Measurements from ENCODE around the gene CAMP. TPM values are rescaled to one million over a fixed set of nuclear protein-coding genes. Genes with fewer than 3 reads are reported as not detected.
"Not testable (repeated sequence)": the region's sequence is repeated elsewhere in the genome, so short reads cannot be mapped to it uniquely, and the experiment has no call there.

The CAMP gene
- total RNA-seq, 3 donors from 2014 or later = not detected

DNA sequence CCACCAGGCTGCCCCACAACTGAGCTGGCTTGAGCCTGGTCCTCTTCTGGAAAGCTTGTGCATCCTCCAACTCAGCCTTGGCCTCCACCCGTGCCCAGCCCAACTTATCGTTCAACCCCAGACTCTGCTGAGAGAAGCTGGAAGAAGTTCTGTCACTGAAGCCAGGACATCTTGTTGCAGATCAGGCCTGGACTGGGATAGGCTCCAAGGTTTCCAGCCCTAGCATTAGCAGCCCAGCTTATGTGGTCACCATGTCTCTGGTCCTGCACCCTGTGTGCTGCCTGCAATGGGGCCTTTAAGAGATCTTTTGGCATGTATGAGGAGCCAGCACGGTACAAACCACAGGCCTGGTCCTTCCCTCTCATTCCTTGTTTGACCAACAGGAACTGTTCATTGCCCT lies 15.2 kb upstream of the CAMP start:
- no peaks in the 10 kb centered on the region for H3K9me3 ChIP-seq
- H3K4me1 ChIP-seq (ENCODE audit: low read depth) = no peaks in the 10 kb centered on the region
- TF ChIP-seq, protein P1, sequence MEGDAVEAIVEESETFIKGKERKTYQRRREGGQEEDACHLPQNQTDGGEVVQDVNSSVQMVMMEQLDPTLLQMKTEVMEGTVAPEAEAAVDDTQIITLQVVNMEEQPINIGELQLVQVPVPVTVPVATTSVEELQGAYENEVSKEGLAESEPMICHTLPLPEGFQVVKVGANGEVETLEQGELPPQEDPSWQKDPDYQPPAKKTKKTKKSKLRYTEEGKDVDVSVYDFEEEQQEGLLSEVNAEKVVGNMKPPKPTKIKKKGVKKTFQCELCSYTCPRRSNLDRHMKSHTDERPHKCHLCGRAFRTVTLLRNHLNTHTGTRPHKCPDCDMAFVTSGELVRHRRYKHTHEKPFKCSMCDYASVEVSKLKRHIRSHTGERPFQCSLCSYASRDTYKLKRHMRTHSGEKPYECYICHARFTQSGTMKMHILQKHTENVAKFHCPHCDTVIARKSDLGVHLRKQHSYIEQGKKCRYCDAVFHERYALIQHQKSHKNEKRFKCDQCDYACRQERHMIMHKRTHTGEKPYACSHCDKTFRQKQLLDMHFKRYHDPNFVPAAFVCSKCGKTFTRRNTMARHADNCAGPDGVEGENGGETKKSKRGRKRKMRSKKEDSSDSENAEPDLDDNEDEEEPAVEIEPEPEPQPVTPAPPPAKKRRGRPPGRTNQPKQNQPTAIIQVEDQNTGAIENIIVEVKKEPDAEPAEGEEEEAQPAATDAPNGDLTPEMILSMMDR (IDR thresholded peaks at IDR 0.05) = no peak
- DNase-seq (no peak), ATAC-seq (no peak)
- H3K4me3 ChIP-seq = no peak overlapping the region
- intact Hi-C loops (cut with DNase I, micrococcal nuclease) = no loop called here
- no peaks in the 10 kb centered on the region for H3K36me3 ChIP-seq (ENCODE audit: low read depth)

DNA sequence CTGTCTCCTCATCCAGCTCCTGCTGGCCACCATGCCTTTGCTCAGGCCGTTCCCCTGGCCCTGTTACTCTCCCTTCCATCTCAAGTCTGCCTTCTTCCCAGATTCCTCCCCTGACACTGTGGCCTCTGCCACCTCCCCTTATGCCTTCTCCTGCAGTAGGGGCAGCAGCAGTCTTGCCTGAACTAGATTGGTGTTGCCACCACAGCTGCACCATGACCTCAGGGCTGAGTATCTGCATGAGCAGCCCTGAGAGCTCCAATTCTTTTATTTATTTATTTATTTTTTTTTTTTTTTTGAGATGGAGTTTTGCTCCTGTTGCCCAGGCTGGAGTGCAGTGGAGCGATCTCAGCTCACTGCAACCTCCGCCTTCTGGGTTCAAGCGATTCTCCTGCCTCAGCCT lies 13.8 kb upstream of the CAMP start:
- H3K9me3 ChIP-seq = no peaks in the 10 kb centered on the region
- H3K36me3 ChIP-seq (ENCODE audit: low read depth) = no peaks in the 10 kb centered on the region
- DNase-seq (no peak), ATAC-seq (no peak)
- no peaks in the 10 kb centered on the region for H3K4me1 ChIP-seq (ENCODE audit: low read depth)
- H3K4me3 ChIP-seq = no peak overlapping the region
- TF ChIP-seq, protein P1 (IDR thresholded peaks at IDR 0.05) = no peak
- intact Hi-C loops (cut with DNase I, micrococcal nuclease) = no loop called here

DNA sequence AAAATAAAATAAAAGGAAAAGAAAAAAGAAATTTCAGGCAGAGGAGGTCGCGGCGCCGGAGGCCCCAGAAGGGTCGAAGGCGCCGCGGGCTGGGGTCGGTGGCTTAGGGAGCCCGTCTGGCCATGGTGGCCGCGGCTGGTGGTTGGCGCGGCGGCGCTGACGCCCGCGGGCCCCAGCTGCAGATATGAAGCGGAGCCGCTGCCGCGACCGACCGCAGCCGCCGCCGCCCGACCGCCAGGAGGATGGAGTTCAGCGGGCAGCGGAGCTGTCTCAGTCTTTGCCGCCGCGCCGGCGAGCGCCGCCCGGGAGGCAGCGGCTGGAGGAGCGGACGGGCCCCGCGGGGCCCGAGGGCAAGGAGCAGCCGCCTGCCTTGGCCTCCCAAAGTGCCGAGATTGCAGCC lies 12.8 kb upstream of the CAMP start:
- H3K4me1 ChIP-seq (ENCODE audit: low read depth); H3K9me3 ChIP-seq; H3K4me3 ChIP-seq; H3K36me3 ChIP-seq (ENCODE audit: low read depth); intact Hi-C loops (cut with DNase I, micrococcal nuclease); ATAC-seq; DNase-seq: not testable (repeated sequence)

DNA sequence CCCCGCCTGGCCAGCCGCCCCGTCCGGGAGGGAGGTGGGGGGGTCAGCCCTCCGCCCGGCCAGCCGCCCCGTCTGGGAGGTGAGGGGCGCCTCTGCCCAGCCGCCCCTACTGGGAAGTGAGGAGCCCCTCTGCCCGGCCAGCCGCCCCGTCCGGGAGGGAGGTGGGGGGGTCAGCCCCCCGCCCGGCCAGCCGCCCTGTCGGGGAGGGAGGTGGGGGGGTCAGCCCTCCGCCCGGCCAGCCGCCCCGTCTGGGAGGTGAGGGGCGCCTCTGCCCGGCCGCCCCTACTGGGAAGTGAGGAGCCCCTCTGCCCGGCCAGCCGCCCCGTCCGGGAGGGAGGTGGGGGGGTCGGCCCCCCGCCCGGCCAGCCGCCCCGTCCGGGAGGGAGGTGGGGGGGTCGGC lies 11.5 kb upstream of the CAMP start:
- H3K36me3 ChIP-seq (ENCODE audit: low read depth); H3K4me3 ChIP-seq; ATAC-seq; intact Hi-C loops (cut with DNase I, micrococcal nuclease); H3K4me1 ChIP-seq (ENCODE audit: low read depth); H3K9me3 ChIP-seq; DNase-seq: not testable (repeated sequence)

DNA sequence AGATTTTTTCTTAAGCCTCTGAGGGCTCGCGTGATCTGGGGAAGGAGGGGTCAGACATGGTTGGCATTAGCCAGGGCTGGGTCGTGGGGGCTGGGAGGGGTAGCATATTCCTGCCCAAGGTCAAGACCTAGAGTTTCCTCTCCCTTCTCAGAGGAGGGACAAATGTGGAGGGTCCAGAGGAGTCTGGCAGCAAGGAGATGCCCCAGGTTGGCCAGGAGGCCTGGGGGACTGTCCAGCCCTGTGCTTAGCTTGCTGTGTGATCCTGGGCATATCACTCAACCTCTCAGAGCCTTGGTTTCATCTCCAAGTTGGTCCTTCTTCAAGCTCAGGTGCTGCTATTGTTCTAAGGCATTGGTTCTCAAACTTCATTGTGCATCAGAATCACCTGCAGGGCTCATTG lies 9.1 kb upstream of the CAMP start:
- Histone ChIP-seq H3K9me3 (no peaks in the 10 kb centered on the region), H3K36me3 (ENCODE audit: low read depth) (no peaks in the 10 kb centered on the region), H3K4me3 (no peak overlapping the region), H3K4me1 (ENCODE audit: low read depth) (no peaks in the 10 kb centered on the region)
- TF ChIP-seq, protein P1 (IDR thresholded peaks at IDR 0.05) = no peak
- intact Hi-C loops (cut with DNase I, micrococcal nuclease) = no loop called here
- DNase-seq = no peak
- no peak for ATAC-seq

DNA sequence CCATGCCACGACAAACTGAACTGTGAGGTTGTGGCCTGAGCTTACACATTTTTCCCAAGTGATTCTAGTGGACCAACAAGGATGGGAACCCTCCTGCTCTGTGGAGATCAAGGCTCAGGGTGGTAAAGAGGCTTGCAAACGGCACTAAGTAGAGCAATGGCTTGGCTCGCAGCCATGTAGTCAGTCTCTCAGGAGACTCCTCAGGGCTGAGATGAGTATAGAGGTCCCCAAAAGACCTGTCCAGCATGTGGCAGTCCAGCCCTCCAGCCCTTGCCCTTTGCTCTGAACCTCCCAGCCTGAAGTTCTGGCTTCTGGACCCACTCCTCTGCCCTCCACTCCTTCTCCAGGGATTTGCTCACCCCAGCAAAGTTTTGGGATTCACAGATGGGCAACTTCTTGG lies 8.3 kb upstream of the CAMP start:
- DNase-seq (no peak), ATAC-seq (peak; percentile 10)
- TF ChIP-seq, protein P1 (IDR thresholded peaks at IDR 0.05) = no peak
- Histone ChIP-seq H3K9me3 (no peaks in the 10 kb centered on the region), H3K4me1 (ENCODE audit: low read depth) (no peaks in the 10 kb centered on the region), H3K36me3 (ENCODE audit: low read depth) (no peaks in the 10 kb centered on the region), H3K4me3 (no peak overlapping the region)
- intact Hi-C loops (cut with DNase I, micrococcal nuclease) = no loop called here

DNA sequence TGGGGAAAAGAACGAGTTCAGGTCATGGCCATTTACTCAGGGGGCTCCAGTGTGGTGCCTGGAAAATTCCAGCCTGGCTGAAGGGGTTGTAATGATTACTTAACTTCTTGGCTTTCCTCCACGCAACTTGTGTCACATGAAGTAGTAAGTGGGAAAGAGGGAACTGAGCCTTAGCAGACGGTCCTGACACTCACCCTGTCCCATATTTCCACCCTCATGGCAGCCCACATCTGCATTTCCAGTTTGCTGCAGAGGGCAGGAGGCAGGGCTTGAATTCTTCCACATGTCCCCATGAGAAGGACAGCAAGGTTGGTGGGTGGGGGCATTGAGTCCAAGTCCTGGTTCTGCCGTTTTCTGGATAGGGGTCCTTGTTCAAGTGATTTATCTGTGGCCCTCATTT lies 7.8 kb upstream of the CAMP start:
- intact Hi-C loops (cut with DNase I, micrococcal nuclease) = no loop called here
- DNase-seq (peak in 1 of 3 donors; percentile 46), ATAC-seq (peak; percentile 55)
- Histone ChIP-seq H3K36me3 (ENCODE audit: low read depth) (no peaks in the 10 kb centered on the region), H3K4me1 (ENCODE audit: low read depth) (no peaks in the 10 kb centered on the region), H3K9me3 (no peaks in the 10 kb centered on the region), H3K4me3 (no peak overlapping the region)
- TF ChIP-seq, protein P1 (IDR thresholded peaks at IDR 0.05) = no peak
